ENCODE results near the gene PORCN.

The PORCN gene

DNA sequence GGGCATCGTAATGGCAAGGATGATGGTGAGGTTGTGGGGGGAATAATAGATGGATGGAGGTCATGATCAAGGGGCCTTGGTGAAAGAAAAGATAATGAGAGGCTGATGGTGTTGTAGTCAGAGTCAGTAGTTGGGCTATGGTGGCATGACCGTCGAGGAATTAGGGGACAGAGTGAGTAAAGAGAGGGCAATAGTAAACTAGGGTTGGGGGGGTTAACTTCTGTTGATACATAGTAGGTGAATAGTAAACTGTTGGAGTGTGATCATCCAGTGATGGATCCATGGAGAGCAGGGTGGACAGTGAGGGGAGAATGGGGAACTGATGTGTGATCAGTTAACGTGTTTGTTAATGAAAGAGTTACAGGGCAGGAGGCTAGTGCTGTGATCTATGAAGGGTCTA lies 31.9 kb upstream of the PORCN start:
- DNase-seq (ENCODE audit: low read depth, low spot score), result no peak

DNA sequence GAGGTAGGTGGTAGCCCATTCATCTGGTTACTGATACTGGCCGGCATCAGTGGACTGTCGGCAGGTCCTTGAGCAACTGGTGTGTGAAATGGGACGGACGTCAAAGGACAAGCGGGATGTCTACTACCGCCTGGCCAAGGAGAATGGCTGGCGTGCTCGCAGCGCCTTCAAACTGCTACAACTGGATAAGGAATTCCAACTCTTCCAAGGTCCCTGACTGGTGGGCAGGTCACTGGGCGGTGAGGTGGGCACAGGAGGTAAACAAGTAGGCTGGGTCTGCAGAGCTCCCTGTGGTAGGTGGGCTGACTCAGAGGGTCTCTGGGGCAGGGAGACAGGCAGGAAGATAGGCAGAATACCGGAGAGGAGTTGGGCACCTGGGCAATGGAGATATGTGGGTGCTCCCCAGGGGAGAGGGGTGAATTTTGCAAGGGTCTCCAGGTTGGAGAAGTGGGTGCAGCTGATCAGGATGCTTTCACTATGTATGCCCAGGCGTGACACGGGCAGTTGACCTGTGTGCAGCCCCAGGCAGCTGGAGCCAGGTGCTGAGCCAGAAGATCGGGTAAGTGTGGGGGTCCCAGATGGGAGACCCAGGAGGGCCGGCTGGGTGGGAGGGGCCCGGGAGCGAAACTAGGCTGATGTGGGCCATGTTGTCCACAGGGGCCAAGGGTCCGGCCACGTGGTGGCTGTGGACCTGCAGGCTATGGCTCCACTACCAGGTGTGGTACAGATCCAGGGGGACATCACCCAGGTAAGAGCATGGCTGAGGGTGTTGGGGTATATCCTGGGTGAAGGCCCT lies 30.6 kb upstream of the PORCN start:
- no peak for DNase-seq (ENCODE audit: low read depth, low spot score)

DNA sequence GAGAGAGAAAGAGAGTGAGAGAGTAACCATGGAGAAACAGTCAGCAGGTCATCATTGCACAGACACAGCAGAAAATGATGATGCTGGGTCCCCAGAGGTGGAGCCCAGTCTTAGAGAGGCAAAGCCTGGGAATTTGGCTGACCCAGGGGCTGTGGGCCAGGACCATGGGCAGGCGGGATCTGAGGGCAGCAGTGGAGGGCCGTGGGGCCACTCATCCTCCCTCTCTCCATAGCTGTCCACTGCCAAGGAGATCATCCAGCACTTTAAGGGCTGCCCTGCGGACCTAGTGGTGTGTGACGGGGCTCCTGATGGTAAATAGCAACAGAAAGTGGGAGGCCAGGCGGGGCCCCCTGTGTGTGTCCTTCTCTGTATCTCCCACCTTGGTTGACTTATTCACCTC lies 30.0 kb upstream of the PORCN start:
- no peak for DNase-seq (ENCODE audit: low read depth, low spot score)

DNA sequence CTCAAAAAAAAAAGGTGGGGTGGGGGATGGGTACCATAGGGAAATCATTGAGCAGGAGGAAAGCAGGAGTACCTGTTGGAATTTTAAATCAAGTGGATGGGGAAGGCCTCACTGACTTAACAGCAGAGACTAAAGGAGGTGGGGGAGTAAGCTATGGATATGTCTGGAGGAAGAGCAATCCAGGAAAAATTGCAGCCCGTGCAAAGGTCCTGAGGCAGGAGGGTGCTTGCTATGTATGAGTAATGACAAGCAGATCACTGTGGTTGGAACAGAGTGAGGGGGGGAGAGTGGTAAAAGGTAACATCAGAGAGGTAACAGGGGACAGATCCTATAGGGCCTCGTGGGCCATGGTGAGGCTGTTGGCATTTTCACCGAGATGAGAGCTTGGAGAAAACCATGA lies 28.6 kb upstream of the PORCN start:
- no peak for DNase-seq (ENCODE audit: low read depth, low spot score)

DNA sequence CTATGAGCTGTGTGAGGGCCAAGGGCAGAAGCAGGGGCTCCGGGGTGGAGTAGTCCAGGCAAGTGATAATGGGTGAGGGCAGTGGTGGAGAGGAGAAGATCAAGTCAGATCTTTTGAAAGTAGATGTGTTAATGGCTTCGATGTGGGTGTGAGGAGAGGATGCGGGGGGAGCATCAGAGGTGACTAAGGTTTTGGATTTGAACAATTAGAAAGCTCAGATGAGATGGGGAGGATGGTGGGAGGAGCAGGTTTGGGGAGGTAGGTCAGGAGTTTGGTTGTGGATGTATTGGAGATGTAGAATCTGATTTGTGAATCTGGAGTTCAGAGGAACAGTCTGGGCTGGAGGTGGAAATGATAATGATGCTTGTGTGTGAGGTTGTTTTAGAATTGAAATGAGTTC lies 28.2 kb upstream of the PORCN start:
- DNase-seq (ENCODE audit: low read depth, low spot score), result no peak

DNA sequence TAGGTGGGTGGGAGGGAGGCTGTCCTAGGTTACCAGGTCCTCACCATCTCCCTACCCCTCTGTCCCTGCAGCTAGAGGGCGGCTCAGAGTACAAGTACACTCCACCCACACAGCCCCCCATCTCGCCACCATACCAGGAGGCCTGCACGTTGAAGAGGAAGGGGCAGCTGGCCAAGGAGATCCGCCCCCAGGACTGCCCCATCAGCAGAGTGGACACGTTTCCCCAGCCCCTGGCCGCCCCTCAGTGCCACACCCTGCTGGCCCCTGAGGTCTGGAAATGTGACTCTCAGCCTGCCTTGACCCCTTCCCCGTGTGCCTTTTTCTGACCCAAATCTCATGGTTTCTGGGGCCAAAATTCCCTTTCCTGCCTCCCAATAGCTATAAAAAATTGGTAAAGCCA lies 26.3 kb upstream of the PORCN start:
- no peak for DNase-seq (ENCODE audit: low read depth, low spot score)

DNA sequence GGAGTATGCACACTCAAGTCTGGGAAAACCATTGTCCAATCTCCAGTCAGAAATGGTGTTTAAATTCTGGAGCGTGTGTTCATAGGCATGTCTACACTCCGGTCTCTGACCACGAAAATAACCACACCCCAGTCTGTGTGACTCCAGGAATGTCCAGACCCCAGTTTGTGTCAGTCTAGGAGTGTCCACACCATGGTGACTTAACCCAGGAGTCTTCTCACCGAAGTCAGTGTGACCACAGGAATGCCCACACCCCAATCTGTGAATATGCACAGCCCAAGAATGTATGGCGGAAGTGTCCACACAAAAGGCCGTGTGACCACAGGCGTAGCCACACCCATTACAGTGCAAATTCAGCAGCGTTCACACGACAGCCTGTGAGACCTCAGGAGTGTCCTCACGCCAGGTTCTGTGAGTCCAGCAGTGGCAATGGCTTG lies 21.4 kb upstream of the PORCN start:
- DNase-seq (ENCODE audit: low read depth, low spot score), result no peak

DNA sequence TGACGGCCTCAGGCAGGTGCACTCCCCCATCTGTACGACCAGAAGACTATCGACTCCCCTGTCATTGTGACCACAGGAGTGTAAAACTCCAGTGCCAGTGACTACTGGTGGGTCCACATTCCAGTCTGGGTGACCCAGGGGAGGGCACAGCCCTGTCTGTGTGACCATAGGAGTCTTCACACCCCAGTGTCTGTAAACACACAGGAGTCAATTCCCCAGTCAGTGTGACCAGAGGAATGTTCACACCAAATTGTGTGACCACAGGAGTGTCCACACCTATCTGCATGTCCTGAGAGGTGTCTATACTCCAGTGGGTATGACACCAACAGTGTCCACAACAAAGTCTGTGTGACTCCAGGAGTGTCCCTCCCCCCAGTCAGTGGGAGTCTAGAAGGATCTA lies 20.8 kb upstream of the PORCN start:
- no peak for DNase-seq (ENCODE audit: low read depth, low spot score)

DNA sequence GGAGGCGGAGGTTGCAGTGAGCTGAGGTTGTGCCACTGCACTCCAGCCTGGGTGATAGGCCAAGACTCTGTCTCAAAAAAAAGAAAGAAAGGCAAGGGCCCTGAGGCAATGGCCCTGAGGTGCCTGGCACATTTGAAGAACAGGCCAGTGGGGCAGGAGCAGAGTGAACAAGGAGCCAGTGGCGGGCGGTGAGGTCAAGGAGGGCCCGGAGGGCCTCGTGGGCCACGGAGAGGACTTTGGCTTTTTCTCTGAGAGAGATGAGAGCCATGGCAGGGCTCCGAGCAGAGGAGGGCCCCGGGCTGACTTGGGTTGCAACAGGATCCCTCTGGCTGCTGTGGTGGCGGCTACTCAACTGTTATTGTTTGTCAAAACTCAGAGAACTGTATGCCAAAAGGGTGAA lies 19.5 kb upstream of the PORCN start:
- DNase-seq (ENCODE audit: low read depth, low spot score), result no peak

DNA sequence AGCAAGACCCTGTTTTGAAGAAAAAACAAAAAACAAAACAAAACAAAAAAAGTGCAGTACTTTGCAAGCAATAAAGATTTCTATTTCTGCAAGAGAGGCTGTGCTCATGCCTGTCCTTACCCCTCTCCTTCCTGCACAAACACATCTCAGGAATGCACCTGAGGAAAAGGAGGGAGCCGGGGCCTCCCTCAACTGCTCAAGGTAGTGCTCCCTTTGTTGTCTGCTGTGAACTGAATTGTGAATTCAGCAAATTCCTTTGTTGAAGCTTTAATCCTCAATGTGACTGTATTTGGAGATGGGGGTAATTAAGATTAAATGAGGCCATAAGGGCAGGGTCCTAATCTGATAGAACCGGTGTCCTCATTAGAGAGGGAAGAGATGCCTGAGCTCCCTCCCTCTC lies 18.9 kb upstream of the PORCN start:
- no peak for DNase-seq (ENCODE audit: low read depth, low spot score)

DNA sequence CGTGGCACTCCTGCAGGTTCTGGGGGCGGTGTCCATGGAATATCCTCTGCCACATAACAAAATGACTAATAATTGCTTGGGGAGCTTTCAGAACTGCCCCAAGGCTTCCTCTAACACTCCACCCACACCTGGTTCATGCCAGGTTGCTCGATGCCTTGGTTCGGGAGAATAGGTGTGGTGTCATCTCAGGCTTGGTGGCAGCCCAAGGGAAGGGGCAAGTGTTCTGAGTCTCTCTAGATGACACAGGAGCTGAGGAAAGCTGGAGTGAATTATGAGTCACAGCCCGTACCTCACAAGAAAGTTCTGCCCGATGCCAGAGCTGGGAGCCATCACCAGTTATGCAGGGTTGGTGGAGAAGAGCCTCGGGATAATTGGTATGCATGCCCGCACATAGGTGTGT lies 18.1 kb upstream of the PORCN start:
- DNase-seq (ENCODE audit: low read depth, low spot score), result no peak

DNA sequence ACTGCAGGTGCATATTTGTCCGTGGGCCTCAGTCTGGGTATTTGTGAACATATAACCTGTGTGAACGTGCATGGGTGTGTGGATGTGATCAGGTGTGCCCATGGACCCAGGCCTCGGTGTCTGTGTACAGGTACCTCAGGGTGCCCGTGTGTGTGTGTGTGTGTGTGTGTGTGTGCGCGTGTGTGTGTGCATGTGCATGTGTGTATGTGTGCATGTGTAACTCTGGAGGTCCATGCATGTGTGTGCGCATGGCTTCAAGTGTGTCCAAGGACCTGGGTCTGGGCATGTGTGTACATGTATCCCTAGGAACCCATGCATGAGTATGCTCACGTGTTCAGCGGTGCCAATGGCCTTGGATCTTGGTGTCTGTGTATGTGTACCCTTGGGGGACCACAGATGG lies 17.0 kb upstream of the PORCN start:
- DNase-seq (ENCODE audit: low read depth, low spot score), result no peak

DNA sequence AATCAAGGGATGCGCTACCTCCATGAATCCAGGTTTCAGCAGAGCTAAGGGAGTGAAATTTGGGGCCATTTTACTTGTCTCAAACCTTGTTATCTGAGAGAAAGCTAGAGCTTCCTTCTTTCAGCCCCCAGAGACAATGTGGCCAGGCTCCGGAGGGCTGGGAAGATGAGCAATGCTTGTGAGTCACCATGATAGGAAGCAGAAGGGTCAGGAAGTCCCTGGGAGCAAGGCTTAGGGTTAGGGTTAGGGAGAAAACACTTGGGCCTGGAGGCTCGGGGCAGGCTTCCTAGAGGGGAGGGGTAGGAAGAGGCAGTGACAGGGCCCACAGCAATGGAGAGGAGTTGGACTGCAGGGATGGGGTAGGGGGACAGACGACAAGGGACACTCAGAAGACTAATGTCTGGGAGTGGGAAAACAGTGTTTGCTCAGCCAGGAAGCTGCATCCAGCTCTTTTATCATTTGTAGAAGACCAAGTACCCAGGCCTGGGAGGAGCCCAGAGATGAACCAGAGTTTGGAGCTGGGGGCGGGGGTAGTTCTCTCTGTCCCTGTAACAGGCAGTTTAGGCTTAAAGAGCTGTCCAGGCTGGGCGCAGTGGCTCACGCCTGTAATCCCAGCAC lies 16.4 kb upstream of the PORCN start:
- no peak for DNase-seq (ENCODE audit: low read depth, low spot score)

DNA sequence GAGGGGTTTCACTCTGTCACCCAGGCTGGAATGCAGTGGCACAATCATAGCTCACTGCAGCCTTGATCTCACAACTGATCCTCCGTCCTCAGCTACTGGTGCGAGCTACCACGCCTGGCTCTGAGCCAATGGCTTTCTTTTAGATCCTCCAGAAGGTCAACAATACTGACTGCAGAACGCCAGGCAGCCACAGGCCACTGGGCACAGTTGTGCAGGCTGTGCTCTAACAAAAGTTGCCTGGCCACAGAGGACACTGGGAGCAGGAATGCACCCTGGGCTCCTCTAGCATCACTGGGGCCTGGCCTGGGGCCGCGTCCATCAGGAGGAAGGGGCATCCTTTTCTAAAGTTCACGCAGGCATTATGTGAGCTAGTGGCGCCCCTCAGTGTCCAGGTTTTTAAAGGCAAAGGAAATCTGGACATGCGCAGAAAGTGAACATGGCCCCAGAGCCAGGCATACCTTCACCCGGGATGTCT lies 14.9 kb upstream of the PORCN start:
- no peak for DNase-seq (ENCODE audit: low read depth, low spot score)

DNA sequence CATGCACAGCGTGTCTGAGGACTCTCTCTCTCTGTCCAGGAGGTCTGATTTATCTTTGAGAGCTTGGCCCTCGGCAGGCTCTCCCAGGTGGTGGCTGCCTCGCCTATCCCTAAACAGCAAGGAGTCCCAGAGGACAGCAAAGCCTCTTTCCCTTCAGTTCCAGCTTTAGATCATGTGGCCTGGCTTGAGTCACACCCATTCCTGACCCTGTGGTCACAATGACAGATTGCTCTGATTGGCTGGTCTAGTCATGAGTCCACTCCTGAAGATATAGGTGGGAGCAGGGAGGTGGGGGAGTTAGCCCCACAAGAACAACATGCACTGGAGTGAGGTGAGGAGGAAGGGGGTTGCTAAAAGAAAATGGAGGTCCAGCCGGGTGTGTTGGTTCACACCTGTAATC lies 12.1 kb upstream of the PORCN start:
- DNase-seq (ENCODE audit: low read depth, low spot score), result no peak

DNA sequence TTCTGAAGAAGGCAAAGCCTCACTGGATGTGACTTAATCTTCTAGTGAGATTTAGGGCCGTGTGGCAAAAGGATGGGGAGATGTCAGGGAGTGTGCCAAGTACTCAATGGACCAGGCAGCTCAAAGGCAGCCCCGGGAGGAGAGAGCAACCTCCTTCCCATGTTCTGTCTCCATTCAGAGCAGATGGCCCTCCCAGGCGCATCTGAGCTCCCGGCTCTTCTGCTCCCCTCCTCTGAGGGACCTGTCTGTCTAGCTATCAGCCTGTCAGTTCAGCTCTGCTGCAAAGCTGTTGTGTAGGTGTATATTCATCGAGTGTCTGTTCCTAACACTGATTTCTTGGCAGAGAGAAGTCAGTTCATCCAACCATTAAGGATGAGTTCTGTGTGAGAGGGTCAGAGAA lies 10.9 kb upstream of the PORCN start:
- DNase-seq (ENCODE audit: low read depth, low spot score), result no peak

DNA sequence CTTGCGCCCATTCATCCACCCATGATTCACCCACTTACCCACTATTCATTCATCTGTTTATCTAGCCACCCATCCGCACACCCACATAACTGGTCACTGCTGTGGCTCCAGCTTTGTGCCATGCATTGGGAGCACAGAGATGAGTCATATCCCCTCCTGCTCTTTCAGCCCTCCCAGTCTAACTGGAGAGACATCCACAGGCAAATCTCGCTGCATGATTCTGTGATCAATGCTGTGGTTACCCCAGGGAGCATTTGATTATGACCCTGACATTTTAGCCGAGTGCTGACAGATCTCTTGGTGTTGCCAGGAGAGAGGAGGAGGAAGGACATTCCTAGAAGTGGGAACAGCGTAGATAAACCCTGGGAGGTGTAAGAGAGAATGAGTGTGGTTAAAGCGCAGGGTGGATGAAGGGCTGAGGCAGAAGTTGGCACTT lies 10.4 kb upstream of the PORCN start:
- no peak for DNase-seq (ENCODE audit: low read depth, low spot score)

DNA sequence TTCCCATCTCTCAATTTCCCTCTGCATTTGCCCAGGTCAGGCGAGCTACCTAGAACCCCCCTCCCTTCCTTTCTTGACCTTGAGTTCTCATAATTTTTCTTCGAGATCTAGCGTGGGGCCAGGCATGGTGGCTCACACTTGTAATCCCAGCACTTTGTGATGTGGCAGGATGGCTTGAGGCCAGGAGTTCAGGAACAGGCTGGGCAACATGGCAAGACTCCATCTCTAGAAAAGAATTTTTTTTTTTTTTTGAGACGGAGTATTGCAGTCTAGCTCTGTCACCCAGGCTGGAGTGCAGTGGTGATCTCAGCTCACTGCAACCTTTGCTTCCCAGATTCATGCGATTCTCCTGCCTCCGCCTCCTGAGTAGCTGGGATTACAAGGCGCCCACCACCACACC lies 4.5 kb upstream of the PORCN start:
- DNase-seq (ENCODE audit: low read depth, low spot score), result no peak

DNA sequence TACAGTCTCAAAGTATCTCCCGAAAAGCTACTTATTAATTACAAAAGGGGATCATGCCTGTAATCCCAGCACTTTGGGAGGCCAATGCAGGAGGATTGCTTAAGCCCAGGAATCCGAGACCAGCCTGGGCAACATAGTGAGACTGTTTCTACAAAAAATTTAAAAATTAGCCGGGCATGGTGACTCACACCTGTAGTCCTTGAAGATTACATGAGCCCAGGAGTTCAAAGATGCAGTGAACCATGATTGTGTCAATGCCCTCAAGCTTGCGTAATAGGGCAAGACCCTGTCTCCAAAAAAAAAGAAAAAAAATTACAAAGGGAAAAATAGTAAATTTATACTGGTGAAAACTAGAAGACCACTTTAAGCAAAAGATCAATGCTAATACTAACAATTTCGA lies 3.3 kb upstream of the PORCN start:
- DNase-seq (ENCODE audit: low read depth, low spot score), result no peak

DNA sequence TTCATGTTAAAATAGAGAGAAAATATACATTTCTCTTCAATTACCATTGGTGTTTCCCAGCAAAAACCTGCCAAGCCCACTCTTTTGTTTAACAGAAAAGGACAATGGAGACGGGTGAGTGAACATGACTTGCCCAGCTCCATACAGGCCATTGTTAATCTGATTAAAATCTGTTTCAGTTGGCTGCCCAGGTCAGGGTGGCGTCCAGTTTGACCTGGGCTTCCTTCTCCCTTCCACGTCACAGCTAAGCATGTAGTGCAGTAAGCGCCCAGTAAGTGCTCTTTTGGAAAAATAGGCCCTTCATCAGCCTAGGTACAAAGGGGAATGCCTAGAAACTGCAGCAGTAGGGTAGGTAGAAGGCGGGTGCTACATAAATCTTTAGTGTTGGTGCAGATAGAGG lies 1.5 kb upstream of the PORCN start:
- no peak for DNase-seq (ENCODE audit: low read depth, low spot score)

DNA sequence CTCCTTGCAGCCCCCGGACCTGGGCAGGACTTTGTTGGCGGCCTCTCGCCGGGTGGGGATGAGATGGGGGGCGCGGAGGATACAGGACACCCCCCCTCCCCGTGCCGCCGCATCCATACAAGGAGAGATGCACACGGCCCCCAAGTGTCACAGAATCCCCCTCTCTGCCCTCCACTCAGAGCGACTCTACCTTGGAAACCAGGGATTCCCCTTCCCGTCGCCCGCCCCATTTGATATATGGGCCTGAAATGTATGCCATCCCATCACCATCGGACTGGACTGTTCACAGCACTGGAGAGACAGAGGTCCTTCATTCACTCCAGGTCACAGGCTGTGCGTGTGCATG lies 426 bp downstream of the PORCN start:
- no peak for DNase-seq (ENCODE audit: low read depth, low spot score)

DNA sequence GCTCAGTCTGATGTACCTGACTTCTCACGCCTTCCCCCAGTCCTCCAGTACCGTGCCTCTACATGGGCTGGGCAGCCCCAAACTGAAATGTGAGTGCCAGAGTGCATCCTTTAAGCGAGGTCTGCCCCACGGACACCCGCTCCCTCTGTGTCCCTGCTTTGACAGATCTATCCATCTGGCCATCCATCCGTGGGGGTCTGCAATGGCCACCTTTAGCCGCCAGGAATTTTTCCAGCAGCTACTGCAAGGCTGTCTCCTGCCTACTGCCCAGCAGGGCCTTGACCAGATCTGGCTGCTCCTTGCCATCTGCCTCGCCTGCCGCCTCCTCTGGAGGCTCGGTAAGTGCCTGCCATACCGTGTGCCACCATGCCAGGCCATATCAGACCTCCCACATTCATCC lies 827 bp downstream of the PORCN start:
- no peak for DNase-seq (ENCODE audit: low read depth, low spot score)

DNA sequence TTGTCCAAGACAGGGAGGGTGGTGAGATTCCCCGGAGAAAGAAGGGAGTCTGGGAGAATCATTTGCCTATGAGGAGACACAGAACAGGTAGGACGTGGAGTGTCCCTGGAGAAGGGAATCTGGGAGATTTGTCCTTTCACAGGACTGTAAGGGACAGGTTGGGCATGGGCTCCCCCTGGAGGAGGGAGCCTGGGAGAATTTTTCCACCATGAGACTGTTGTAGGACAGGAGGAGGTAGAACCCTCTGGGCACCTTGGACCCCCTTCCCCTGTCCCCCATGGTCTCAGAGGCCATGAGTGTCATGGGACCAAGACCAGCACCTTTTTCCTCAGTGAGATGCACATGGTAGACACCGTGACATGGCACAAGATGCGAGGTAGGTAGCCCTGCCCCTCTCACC lies 2.8 kb downstream of the PORCN start:
- no peak for DNase-seq (ENCODE audit: low read depth, low spot score)

Measured in iPS DF 19.7 (cell line).